MCF 10A (cell line): Measurements from ENCODE around the gene COX10. TPM values are rescaled to one million over a fixed set of nuclear protein-coding genes. Genes with fewer than 3 reads are reported as not detected.

Experiments used
- BruUV-seq: library from RNA; stranded (reverse); fragments of 400-500 nt; replicated peaks from 2 replicates; lab custom pipeline; 2021; lab: Mats Ljungman, UMichigan
- CTCF ChIA-PET: fragments of 300-600 bp; sonication (Branson Sonifier 250); formaldehyde crosslinking; extraction: SDS; loops from one replicate; lab custom pipeline; 2021; ENCODE audit warnings: antibody characterized with exemption, inconsistent platforms; lab: Yijun Ruan, JAX
- POLR2A ChIA-PET: fragments of 300-600, 350-650 bp; sonication (Branson Sonifier 250); formaldehyde crosslinking; extraction: SDS; loops from one replicate; lab custom pipeline; 2020; ENCODE audit warnings: antibody characterized with exemption, inconsistent platforms; lab: Yijun Ruan, JAX
- DNase-seq: peaks from one replicate; pipeline ENCODE4 v3.0.0-alpha.2; 2018; ENCODE audit not compliant: unreplicated experiment
- H3K27ac Mint-ChIP-seq: one replicate; pipeline ENCODE4 v1.8.0; 2022; ENCODE audit warnings: mild to moderate bottlenecking, low read depth, mixed read lengths; ENCODE audit not compliant: unreplicated experiment
- H3K27me3 Mint-ChIP-seq: one replicate; pipeline ENCODE4 v1.8.0; 2022; ENCODE audit warnings: mixed read lengths; ENCODE audit not compliant: insufficient read depth, unreplicated experiment
- H3K36me3 Mint-ChIP-seq: one replicate; pipeline ENCODE4 v1.8.0; 2022; ENCODE audit warnings: mild to moderate bottlenecking, moderate library complexity, mixed read lengths; ENCODE audit not compliant: insufficient read depth, unreplicated experiment
- H3K4me1 Mint-ChIP-seq: one replicate; pipeline ENCODE4 v1.8.0; 2022; ENCODE audit warnings: mixed read lengths; ENCODE audit not compliant: insufficient read depth, unreplicated experiment
- H3K4me3 Mint-ChIP-seq: one replicate; pipeline ENCODE4 v1.8.0; 2022; ENCODE audit warnings: mild to moderate bottlenecking, moderate library complexity, mixed read lengths; ENCODE audit not compliant: unreplicated experiment
- H3K9me3 Mint-ChIP-seq: one replicate; pipeline ENCODE4 v1.8.0; 2022; ENCODE audit warnings: mixed read lengths; ENCODE audit not compliant: unreplicated experiment
- intact Hi-C: fragments of 100-400 bp; cut with micrococcal nuclease; formaldehyde crosslinking; loops from 2 replicates; pipeline ENCODE4 v1.14.1; 2022
- total RNA-seq: library from RNA; stranded (reverse); gene quantifications from 2 replicates; pipeline ENCODE4 v1.2.3, GENCODE V29; 2022
- TF ChIP-seq, protein P1 (sequence below): fragments of 200-600 bp; IDR thresholded peaks from one replicate; pipeline ENCODE4 v1.8.0; 2022; ENCODE audit warnings: antibody characterized with exemption, mild to moderate bottlenecking; ENCODE audit not compliant: unreplicated experiment

The COX10 gene
- total RNA-seq, 1 experiment from 2014 or later = 21.0 TPM

DNA sequence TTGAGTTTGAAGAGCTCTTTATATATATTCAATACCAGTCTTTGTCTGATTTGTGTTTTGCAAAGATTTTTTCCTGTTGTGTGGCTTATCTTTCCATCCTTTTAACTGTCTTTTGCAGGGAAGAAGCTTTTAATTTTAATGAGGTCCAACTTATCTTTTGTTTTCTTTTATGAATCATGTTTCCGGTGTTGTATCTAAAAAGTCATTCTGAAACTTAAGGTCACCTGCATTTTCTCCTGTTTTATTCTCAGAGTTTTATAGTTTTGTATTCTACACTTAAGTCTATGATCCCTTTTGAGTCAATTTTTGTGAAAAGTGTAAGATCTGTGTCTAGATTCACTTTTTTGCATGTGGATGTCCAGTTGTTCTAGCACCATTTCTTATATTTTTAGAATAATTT, 24.6 kb upstream of the COX10 start:
- H3K27me3 Mint-ChIP-seq = no peaks in the 10 kb centered on the region
- H3K9me3 Mint-ChIP-seq = no peaks in the 10 kb centered on the region
- H3K4me1 Mint-ChIP-seq = no peaks in the 10 kb centered on the region
- POLR2A ChIA-PET = interaction anchor here (0.6 to 0.9 kb wide), 2 partner anchors 8 to 55 kb away, joined by 3 read pairs; no protein-coding TSS in a partner anchor
- peaks cover under 1% of the 10 kb centered on the region for H3K36me3 Mint-ChIP-seq
- no peak overlapping the region for H3K4me3 Mint-ChIP-seq
- H3K27ac Mint-ChIP-seq = no peak overlapping the region
- CTCF ChIA-PET = interaction anchor here (0.6 kb wide), 1 partner anchor 248 kb away, joined by 3 read pairs; no protein-coding TSS in a partner anchor
- no peak for DNase-seq
- no TSS peak for BruUV-seq
- TF ChIP-seq, protein P1, sequence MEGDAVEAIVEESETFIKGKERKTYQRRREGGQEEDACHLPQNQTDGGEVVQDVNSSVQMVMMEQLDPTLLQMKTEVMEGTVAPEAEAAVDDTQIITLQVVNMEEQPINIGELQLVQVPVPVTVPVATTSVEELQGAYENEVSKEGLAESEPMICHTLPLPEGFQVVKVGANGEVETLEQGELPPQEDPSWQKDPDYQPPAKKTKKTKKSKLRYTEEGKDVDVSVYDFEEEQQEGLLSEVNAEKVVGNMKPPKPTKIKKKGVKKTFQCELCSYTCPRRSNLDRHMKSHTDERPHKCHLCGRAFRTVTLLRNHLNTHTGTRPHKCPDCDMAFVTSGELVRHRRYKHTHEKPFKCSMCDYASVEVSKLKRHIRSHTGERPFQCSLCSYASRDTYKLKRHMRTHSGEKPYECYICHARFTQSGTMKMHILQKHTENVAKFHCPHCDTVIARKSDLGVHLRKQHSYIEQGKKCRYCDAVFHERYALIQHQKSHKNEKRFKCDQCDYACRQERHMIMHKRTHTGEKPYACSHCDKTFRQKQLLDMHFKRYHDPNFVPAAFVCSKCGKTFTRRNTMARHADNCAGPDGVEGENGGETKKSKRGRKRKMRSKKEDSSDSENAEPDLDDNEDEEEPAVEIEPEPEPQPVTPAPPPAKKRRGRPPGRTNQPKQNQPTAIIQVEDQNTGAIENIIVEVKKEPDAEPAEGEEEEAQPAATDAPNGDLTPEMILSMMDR = no peak
- intact Hi-C loops = no loop called here

DNA sequence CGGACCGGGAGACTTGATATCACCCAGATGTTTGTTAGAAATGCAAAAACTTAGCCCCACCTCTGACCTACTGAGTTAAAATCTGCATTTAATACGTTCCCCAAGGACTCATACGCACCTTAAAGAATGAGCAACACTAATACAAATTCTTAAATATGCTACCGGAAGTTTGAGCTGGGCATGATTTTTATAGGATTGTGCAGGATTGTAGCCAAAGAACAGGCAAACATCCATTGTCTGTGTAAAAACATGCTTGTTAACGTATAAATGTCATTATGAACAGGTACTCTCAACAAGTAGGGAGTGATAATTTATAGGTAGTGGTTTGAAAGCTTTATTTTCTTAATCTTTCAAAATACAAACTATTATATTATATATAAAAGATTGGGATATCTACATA, 22.3 kb upstream of the COX10 start:
- no peak overlapping the region for H3K27ac Mint-ChIP-seq
- no peaks in the 10 kb centered on the region for H3K9me3 Mint-ChIP-seq
- H3K4me1 Mint-ChIP-seq = no peaks in the 10 kb centered on the region
- DNase-seq = no peak
- BruUV-seq = no TSS peak
- intact Hi-C loops = no loop called here
- H3K27me3 Mint-ChIP-seq = no peaks in the 10 kb centered on the region
- CTCF ChIA-PET = interaction anchor here (0.6 to 1.1 kb wide), 4 partner anchors 10 to 608 kb away, joined by 3 to 4 read pairs (median 3); no protein-coding TSS in a partner anchor
- TF ChIP-seq, protein P1 = no peak
- POLR2A ChIA-PET = interaction anchor here (0.6 to 1.3 kb wide), 2 partner anchors 16 to 1279 kb away, joined by 3 read pairs; no protein-coding TSS in a partner anchor
- peaks cover 5% of the 10 kb centered on the region for H3K36me3 Mint-ChIP-seq
- H3K4me3 Mint-ChIP-seq = no peak overlapping the region

DNA sequence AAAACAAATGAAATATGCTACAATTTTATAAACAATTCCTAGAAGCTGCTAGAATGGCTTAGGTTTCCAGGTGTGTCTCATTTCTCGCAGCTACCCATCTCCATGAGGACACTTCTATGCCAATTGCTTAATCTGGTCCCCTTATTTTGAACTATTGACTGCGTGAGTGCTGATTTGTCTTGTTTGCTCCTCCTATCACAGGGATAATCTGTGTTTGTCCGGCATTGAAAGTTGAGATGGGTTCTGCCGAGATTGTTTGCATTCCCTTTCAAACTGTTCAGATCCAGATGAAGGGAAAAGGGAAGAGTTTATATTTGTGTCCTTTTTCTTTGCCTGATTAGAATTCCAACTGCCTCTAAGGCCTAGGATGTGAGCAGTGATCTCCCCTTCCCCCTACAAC, 21.7 kb upstream of the COX10 start:
- POLR2A ChIA-PET = interaction anchor here (0.6 to 1.3 kb wide), 2 partner anchors 16 to 1278 kb away, joined by 3 read pairs; no protein-coding TSS in a partner anchor
- TF ChIP-seq, protein P1 = no peak
- Mint-ChIP-seq H3K36me3 (peaks cover 5% of the 10 kb centered on the region), H3K27me3 (no peaks in the 10 kb centered on the region), H3K9me3 (no peaks in the 10 kb centered on the region), H3K4me3 (no peak overlapping the region), H3K27ac (no peak overlapping the region), H3K4me1 (peaks cover 4% of the 10 kb centered on the region)
- intact Hi-C loops = no loop called here
- BruUV-seq = no TSS peak
- CTCF ChIA-PET = interaction anchor here (0.7 kb wide), 1 partner anchor 98 kb away, joined by 4 read pairs; no protein-coding TSS in a partner anchor
- DNase-seq = no peak

DNA sequence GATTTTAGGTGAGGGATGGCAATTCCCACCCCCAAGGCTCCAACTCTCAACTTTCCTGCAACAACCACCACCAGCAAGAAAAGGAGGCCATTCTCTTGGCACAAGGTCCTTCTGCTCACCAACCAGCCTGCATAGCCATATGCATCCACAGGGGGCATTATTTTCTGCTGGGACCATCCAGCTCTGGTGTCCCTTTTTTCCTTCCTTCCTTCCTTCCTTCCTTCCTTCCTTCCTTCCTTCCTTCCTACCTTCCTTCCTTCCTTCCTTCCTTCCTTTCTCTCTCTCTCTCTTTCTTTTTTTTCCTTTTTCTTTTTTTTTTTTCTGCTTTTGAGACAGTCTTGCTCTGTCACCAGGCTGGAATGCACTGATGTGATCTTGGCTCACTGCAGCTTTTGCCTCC, 21.1 kb upstream of the COX10 start:
- Mint-ChIP-seq H3K4me3 (no peak overlapping the region), H3K9me3 (no peaks in the 10 kb centered on the region), H3K27me3 (no peaks in the 10 kb centered on the region), H3K4me1 (peaks cover 9% of the 10 kb centered on the region), H3K27ac (peak overlapping the region; percentile 77), H3K36me3 (peaks cover 5% of the 10 kb centered on the region)
- peak; percentile 17 for DNase-seq
- TF ChIP-seq, protein P1 = peak; percentile 19
- ChIA-PET POLR2A (no interaction called here), CTCF (no interaction called here)
- intact Hi-C loops = no loop called here
- BruUV-seq = no TSS peak
